Endodermal cell (in vitro differentiated cells): Measurements from ENCODE around the gene KIF6. TPM values are rescaled to one million over a fixed set of nuclear protein-coding genes. Genes with fewer than 3 reads are reported as not detected.

Experiments used
- DNase-seq: peaks from one replicate; pipeline ENCODE4 v3.0.0-alpha.2; 2017
- H3K27ac ChIP-seq: 2 replicates; pipeline ENCODE4 v1.5.1; 2013; ENCODE audit warnings: mild to moderate bottlenecking, low read depth, low read length, moderate library complexity
- H3K27me3 ChIP-seq: 2 replicates; pipeline ENCODE4 v1.6.1; 2013; ENCODE audit warnings: mild to moderate bottlenecking, low read length, moderate library complexity; ENCODE audit not compliant: insufficient read depth, control insufficient read depth, poor library complexity, severe bottlenecking
- H3K36me3 ChIP-seq: 2 replicates; pipeline ENCODE4 v1.7.0; 2013; ENCODE audit warnings: mild to moderate bottlenecking, low read length, moderate library complexity; ENCODE audit not compliant: control insufficient read depth, insufficient read depth
- H3K4me1 ChIP-seq: one replicate; pipeline ENCODE4 v1.7.0; 2013; ENCODE audit warnings: low read length; ENCODE audit not compliant: control insufficient read depth, insufficient read depth
- H3K4me3 ChIP-seq: 2 replicates; pipeline ENCODE4 v1.5.1; 2013; ENCODE audit warnings: mild to moderate bottlenecking, low read length, moderate library complexity
- H3K9ac ChIP-seq: 2 replicates; pipeline ENCODE4 v1.6.1; 2013; ENCODE audit warnings: mild to moderate bottlenecking, low read length, moderate library complexity; ENCODE audit not compliant: poor library complexity, severe bottlenecking; ENCODE audit errors: extremely low read depth
- H3K9me3 ChIP-seq: 2 replicates; pipeline ENCODE4 v1.6.1; 2013; ENCODE audit warnings: mild to moderate bottlenecking, low read length, moderate library complexity; ENCODE audit not compliant: control insufficient read depth
- H3K27ac Mint-ChIP-seq: 2 replicates; pipeline ENCODE4 v1.8.0; 2020; ENCODE audit warnings: mixed read lengths
- H3K27me3 Mint-ChIP-seq: 2 replicates; pipeline ENCODE4 v1.8.0; 2021; ENCODE audit warnings: mild to moderate bottlenecking, mixed read lengths; ENCODE audit not compliant: insufficient read depth
- H3K36me3 Mint-ChIP-seq: 2 replicates; pipeline ENCODE4 v1.8.0; 2020; ENCODE audit warnings: low read depth, mixed read lengths
- H3K4me1 Mint-ChIP-seq: 2 replicates; pipeline ENCODE4 v1.8.0; 2020; ENCODE audit warnings: mixed read lengths
- H3K4me3 Mint-ChIP-seq: 2 replicates; pipeline ENCODE4 v1.8.0; 2020; ENCODE audit warnings: mild to moderate bottlenecking, moderate library complexity, mixed read lengths
- H3K9me3 Mint-ChIP-seq: 2 replicates; pipeline ENCODE4 v1.8.0; 2020; ENCODE audit warnings: mild to moderate bottlenecking, mixed read lengths
- WGBS, 2 experiments: methylation state at CpG; one replicate each; pipeline versions ENCODE4 v1.1.5 to v1.1.7; 2013; ENCODE audit warnings: missing lambda C conversion rate in 2 of 2, mixed read lengths in 1 of 2; ENCODE audit not compliant: insufficient coverage in 1 of 2, insufficient read length in 1 of 2; 5-methylcytosine and 5-hydroxymethylcytosine counted together
- total RNA-seq, 2 donors: library from RNA; stranded (reverse); fragmentation: NEBNext Ultra II Directional in 1 of 2; extraction: Animal tissue kit (Norgen Biotek cat#: 25700) in 1 of 2; gene quantifications; 2 replicates in 1 of 2; 3 replicates in 1 of 2; pipeline ENCODE4 v1.2.1, GENCODE V29; 2021
- TF ChIP-seq, protein P1 (sequence below): fragments of 200-600 bp; sonication (generic); conservative IDR thresholded peaks from 2 replicates; pipeline ENCODE4 v1.5.0; 2021; ENCODE audit warnings: antibody characterized with exemption, mild to moderate bottlenecking

KIF6 gene
- total RNA-seq, 2 donors from 2014 or later = 0.62 to 1.1 TPM

DNA sequence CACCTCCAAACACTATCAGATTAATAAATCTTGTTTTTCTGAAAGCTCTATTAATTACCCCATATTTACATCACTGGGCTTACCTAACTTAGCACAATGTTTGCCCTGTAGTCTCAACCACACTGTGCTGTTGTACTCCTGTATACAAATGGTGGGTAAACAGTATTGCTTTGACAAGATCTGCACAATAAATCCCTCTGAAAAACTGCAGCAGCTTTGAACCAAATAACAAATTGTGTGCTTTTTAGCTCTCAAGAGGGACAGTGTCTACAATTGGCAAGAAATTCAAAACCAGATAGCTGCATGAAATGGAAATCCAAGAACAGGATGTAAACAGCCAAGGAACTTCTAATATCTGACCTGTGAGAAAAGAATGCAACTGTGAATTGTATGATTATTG is 10.4 kb downstream of the KIF6 start:
- Mint-ChIP-seq H3K27ac (no peak overlapping the region), H3K4me3 (no peak overlapping the region), H3K9me3 (no peaks in the 10 kb centered on the region), H3K36me3 (no peaks in the 10 kb centered on the region), H3K4me1 (peaks cover 7% of the 10 kb centered on the region), H3K27me3 (peaks cover 3% of the 10 kb centered on the region)
- Histone ChIP-seq H3K4me1 (no peaks in the 10 kb centered on the region), H3K36me3 (no peaks in the 10 kb centered on the region), H3K9ac (no peak overlapping the region), H3K27ac (no peak overlapping the region), H3K9me3 (no peaks in the 10 kb centered on the region), H3K27me3 (no peaks in the 10 kb centered on the region), H3K4me3 (no peak overlapping the region)
- DNase-seq = no peak
- TF ChIP-seq, protein P1, sequence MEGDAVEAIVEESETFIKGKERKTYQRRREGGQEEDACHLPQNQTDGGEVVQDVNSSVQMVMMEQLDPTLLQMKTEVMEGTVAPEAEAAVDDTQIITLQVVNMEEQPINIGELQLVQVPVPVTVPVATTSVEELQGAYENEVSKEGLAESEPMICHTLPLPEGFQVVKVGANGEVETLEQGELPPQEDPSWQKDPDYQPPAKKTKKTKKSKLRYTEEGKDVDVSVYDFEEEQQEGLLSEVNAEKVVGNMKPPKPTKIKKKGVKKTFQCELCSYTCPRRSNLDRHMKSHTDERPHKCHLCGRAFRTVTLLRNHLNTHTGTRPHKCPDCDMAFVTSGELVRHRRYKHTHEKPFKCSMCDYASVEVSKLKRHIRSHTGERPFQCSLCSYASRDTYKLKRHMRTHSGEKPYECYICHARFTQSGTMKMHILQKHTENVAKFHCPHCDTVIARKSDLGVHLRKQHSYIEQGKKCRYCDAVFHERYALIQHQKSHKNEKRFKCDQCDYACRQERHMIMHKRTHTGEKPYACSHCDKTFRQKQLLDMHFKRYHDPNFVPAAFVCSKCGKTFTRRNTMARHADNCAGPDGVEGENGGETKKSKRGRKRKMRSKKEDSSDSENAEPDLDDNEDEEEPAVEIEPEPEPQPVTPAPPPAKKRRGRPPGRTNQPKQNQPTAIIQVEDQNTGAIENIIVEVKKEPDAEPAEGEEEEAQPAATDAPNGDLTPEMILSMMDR = no peak

DNA sequence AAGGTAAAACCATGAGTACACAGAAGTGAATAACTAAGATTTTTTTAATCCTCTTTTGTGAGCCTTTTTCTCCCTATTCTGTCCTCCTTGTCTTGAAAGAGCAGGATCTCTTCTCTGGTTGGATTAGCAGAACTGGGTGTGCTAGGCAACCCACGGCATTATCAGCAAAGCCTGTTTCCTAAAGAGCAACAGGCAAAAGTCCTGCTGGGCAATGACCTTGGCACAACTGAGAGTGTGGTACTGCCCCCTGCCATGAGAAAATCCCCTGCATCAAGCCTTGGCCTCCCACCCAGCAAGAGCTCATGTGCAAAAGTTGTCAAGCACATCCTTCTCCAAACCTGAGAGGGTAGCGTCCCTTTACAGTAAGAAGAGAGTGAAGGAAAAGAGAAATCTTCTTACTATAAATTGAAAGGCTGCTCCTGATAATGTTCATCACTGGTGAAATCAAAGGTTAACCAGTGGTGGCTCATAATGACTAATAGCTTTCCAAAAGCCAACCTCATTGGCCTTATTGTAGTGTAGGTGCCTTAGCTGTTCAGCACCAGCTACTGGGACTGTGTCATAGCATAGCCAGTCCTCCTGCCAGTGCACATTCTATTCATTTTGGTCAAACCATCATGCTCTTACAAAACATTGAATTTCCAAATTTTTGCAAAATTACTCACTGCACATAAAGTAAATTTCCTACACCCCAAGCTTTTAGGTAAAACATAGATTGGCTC is 17.1 kb downstream of the KIF6 start:
- Mint-ChIP-seq H3K36me3 (no peaks in the 10 kb centered on the region), H3K9me3 (no peaks in the 10 kb centered on the region), H3K4me1 (peaks cover 4% of the 10 kb centered on the region), H3K4me3 (no peak overlapping the region), H3K27me3 (no peaks in the 10 kb centered on the region), H3K27ac (no peak overlapping the region)
- WGBS, 2 experiments = 79% methylated on average over 2 of the region's 2 CpGs; no CpG with 5 or more reads in 1 of the 2 experiments
- DNase-seq = no peak
- H3K27ac ChIP-seq = no peak overlapping the region
- no peak overlapping the region for H3K9ac ChIP-seq
- H3K4me1 ChIP-seq = no peaks in the 10 kb centered on the region
- no peaks in the 10 kb centered on the region for H3K36me3 ChIP-seq
- H3K9me3 ChIP-seq = no peaks in the 10 kb centered on the region
- peaks cover 6% of the 10 kb centered on the region for H3K27me3 ChIP-seq
- H3K4me3 ChIP-seq = no peak overlapping the region
- TF ChIP-seq, protein P1 = no peak

DNA sequence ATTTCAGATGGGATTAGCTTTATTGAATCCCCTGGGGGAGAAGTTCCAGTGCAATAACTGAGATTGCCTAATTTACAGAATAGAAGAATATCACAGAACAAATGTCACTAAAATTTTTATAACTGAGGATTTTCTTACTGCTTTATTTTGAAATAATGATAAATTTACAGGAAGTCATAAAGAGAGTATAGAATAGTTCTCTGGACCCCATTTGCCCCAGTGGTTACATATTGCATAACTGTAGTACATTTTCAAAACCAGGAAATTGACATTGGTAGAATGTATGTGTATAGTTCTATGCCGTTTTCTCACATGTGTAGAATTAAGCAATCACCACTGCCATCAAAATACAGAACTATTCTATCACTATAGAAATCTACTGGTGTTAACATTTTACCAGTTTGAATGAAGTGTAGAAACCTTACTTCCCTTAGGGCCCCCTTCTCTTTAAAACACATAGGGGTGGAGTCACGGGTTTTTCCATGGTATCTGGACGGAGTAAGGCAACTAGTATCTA is 18.3 kb downstream of the KIF6 start:
- TF ChIP-seq, protein P1 = no peak
- no peaks in the 10 kb centered on the region for H3K36me3 Mint-ChIP-seq
- Histone ChIP-seq H3K27me3 (peaks cover 6% of the 10 kb centered on the region), H3K4me1 (no peaks in the 10 kb centered on the region), H3K27ac (no peak overlapping the region), H3K9me3 (no peaks in the 10 kb centered on the region), H3K36me3 (no peaks in the 10 kb centered on the region), H3K9ac (no peak overlapping the region), H3K4me3 (no peak overlapping the region)
- H3K9me3 Mint-ChIP-seq = no peaks in the 10 kb centered on the region
- no peak overlapping the region for H3K27ac Mint-ChIP-seq
- WGBS, 2 experiments = 82 to 95% methylated on average over 2 to 3 of the region's 3 CpGs
- no peaks in the 10 kb centered on the region for H3K27me3 Mint-ChIP-seq
- H3K4me3 Mint-ChIP-seq = no peak overlapping the region
- no peak for DNase-seq
- H3K4me1 Mint-ChIP-seq = peaks cover 4% of the 10 kb centered on the region
